Measurements from ENCODE around the gene TMEM123. TPM values are rescaled to one million over a fixed set of nuclear protein-coding genes. Genes with fewer than 3 reads are reported as not detected.

TMEM123 gene
- total and polyA plus RNA-seq, 2 of the 13 experiments (the other 11 are each of a cell fraction or from before 2014, with no cell fraction given) = 365 to 2,761 TPM

GRCh38 chr11:102405501-102405900 lies 47.1 kb downstream of the TMEM123 start:
- TF ChIP-seq AKAP8 (CRISPR knock-in tag; IDR thresholded peaks at IDR 0.05) = no peak
- TF ChIP-seq PATZ1 (CRISPR knock-in tag; IDR thresholded peaks at IDR 0.05) = no peak
- no peak for TF ChIP-seq ZNF816 (CRISPR knock-in tag; IDR thresholded peaks at IDR 0.05; ENCODE audit: borderline replicate concordance)
- no peak for TF ChIP-seq ZNF235 (CRISPR knock-in tag; IDR thresholded peaks at IDR 0.05; ENCODE audit: borderline replicate concordance)
- H3K4me3 ChIP-seq (replicated peaks in 1 of 3; ENCODE audit: insufficient read depth in 1 of 3, low read depth in 2 of 3, low read length in 3 of 3) = no peak overlapping the region
- ATAC-seq (no peak), DNase-seq (ENCODE audit: low spot score) (no peak), FAIRE-seq (no peak)
- CTCF ChIA-PET (ENCODE audit: low intra/inter-chr PET ratio, low total read pairs) = no interaction called here
- H3K4me1 ChIP-seq (ENCODE audit: insufficient read depth, low read length) = peaks cover 22% of the 10 kb centered on the region; the same call in 1 of the 2 replicates
- no peak overlapping the region for H3K9ac ChIP-seq (ENCODE audit: insufficient read depth, low read depth, low read length)
- H3K79me2 ChIP-seq (ENCODE audit: insufficient read depth, low read length) = peaks cover 73% of the 10 kb centered on the region
- intact Hi-C loops (cut with micrococcal nuclease; ENCODE audit: unreplicated experiment) = no loop called here
- no TSS peak for BruUV-seq (replicated peaks)
- no peaks in the 10 kb centered on the region for H3K9me3 ChIP-seq (ENCODE audit: low read length)
- H3K27me3 ChIP-seq (ENCODE audit: control insufficient read depth in 1 of 2, insufficient read depth in 2 of 2, low read length in 2 of 2) = no peaks in the 10 kb centered on the region
- 94% methylated on average over 5 of the region's 5 CpGs for WGBS (ENCODE audit: low lambda C conversion rate)
- H3K27ac ChIP-seq (ENCODE audit: extremely low read length, insufficient read depth, low read length) = no peak overlapping the region
- in situ Hi-C loops (cut with HindIII; ENCODE audit: extremely low pct_ligation_motif_present, low pct_unique_long_range_greater_than_20kb) = no loop called here
- H3K4me2 ChIP-seq (ENCODE audit: low read depth, low read length) = no peak overlapping the region
- H3K36me3 ChIP-seq (replicated peaks in 1 of 2; ENCODE audit: control insufficient read depth in 1 of 2, insufficient read depth in 2 of 2, low read length in 2 of 2) = peaks cover 21 to 65% of the 10 kb centered on the region in 2 experiments
- POLR2A ChIA-PET = no interaction called here
- peaks cover 93% of the 10 kb centered on the region for H4K20me1 ChIP-seq (ENCODE audit: insufficient read depth, low read length)
- H2AFZ ChIP-seq (ENCODE audit: low read length) = no peak overlapping the region

- Histone ChIP-seq H3K4me1 (ENCODE audit: insufficient read depth, low read length) (peaks cover 7% of the 10 kb centered on the region; the same call in 1 of the 2 replicates), H3K27ac (ENCODE audit: extremely low read length, insufficient read depth, low read length) (no peak overlapping the region), H2AFZ (ENCODE audit: low read length) (no peak overlapping the region), H3K79me2 (ENCODE audit: insufficient read depth, low read length) (peaks cover 45% of the 10 kb centered on the region), H4K20me1 (ENCODE audit: insufficient read depth, low read length) (peaks cover 69% of the 10 kb centered on the region), H3K27me3 (ENCODE audit: control insufficient read depth in 1 of 2, insufficient read depth in 2 of 2, low read length in 2 of 2) (no peaks in the 10 kb centered on the region), H3K36me3 (replicated peaks in 1 of 2; ENCODE audit: control insufficient read depth in 1 of 2, insufficient read depth in 2 of 2, low read length in 2 of 2) (peaks cover 23 to 68% of the 10 kb centered on the region in 2 experiments), H3K9me3 (ENCODE audit: low read length) (no peaks in the 10 kb centered on the region), H3K4me3 (replicated peaks in 1 of 3; ENCODE audit: insufficient read depth in 1 of 3, low read depth in 2 of 3, low read length in 3 of 3) (no peak overlapping the region), H3K9ac (ENCODE audit: insufficient read depth, low read depth, low read length) (no peak overlapping the region), H3K4me2 (ENCODE audit: low read depth, low read length) (no peak overlapping the region)
- FAIRE-seq (no peak), DNase-seq (ENCODE audit: low spot score) (no peak), ATAC-seq (no peak)
- POLR2A ChIA-PET = no interaction called here
- in situ Hi-C loops (cut with HindIII; ENCODE audit: extremely low pct_ligation_motif_present, low pct_unique_long_range_greater_than_20kb) (no loop called here), intact Hi-C loops (cut with micrococcal nuclease; ENCODE audit: unreplicated experiment) (no loop called here)
- TF ChIP-seq KLF6 (CRISPR knock-in tag; IDR thresholded peaks at IDR 0.05) (no peak), ZNF773 (CRISPR knock-in tag; IDR thresholded peaks at IDR 0.05; ENCODE audit: borderline replicate concordance) (no peak), ZNF432 (CRISPR knock-in tag; IDR thresholded peaks at IDR 0.05; ENCODE audit: borderline replicate concordance) (no peak), FOXM1 (CRISPR knock-in tag; IDR thresholded peaks at IDR 0.05) (no peak), ELF4 (CRISPR knock-in tag; IDR thresholded peaks at IDR 0.05; ENCODE audit: borderline replicate concordance) (no peak), ZNF710 (CRISPR knock-in tag; IDR thresholded peaks at IDR 0.05; ENCODE audit: borderline replicate concordance) (no peak), ZNF367 (CRISPR knock-in tag; IDR thresholded peaks at IDR 0.05; ENCODE audit: borderline replicate concordance) (no peak), CREBL2 (CRISPR knock-in tag; IDR thresholded peaks at IDR 0.05; ENCODE audit: borderline replicate concordance) (no peak)
- CTCF ChIA-PET (ENCODE audit: low intra/inter-chr PET ratio, low total read pairs) = no interaction called here
- BruUV-seq (replicated peaks) = no TSS peak
Observed at GRCh38 chr11:102402548-102402947, 50.0 kb downstream of the TMEM123 start.

Data from HepG2 (cell line).